Body of pancreas (tissue), 4 donors: Measurements from ENCODE around the gene AKT3. TPM values are rescaled to one million over a fixed set of nuclear protein-coding genes. Genes with fewer than 3 reads are reported as not detected.

Experiments used
- ATAC-seq: fragments of 150-250 bp; one replicate; pipeline ENCODE4 v1.9.1; 2016
- DNase-seq, 4 donors: peaks; one replicate each; pipeline ENCODE4 v3.0.0-alpha.2; 2019
- H3K27ac ChIP-seq, 4 donors: fragments of 200-600 bp; sonication (generic); 1 replicate in 3 of 4; 2 replicates in 1 of 4; pipeline versions ENCODE4 v1.5.1 to v1.6.1; 2016 to 2019; ENCODE audit warnings: mild to moderate bottlenecking in 1 of 4, mixed read lengths in 1 of 4, moderate library complexity in 1 of 4
- H3K27me3 ChIP-seq, 2 donors: fragments of 200-600 bp; sonication (generic); one replicate each; pipeline ENCODE4 v1.6.0; 2016; ENCODE audit warnings: mild to moderate bottlenecking in 1 of 2
- H3K36me3 ChIP-seq, 2 donors: fragments of 200-600 bp; sonication (generic); replicated peaks in 1 of 2; 2 replicates each; pipeline ENCODE4 v1.5.1; 2016; ENCODE audit warnings: low read depth in 2 of 2; ENCODE audit not compliant: insufficient read depth in 1 of 2
- H3K4me1 ChIP-seq: fragments of 200-600 bp; sonication (generic); one replicate; pipeline ENCODE4 v1.6.0; 2016
- H3K4me3 ChIP-seq, 2 donors: fragments of 200-600 bp; sonication (generic); 1 replicate in 1 of 2; 2 replicates in 1 of 2; pipeline ENCODE4 v1.5.1; 2016 to 2019
- H3K9me3 ChIP-seq, 3 donors: fragments of 200-600 bp; sonication (generic); 1 replicate in 2 of 3; 2 replicates in 1 of 3; pipeline ENCODE4 v1.5.1; 2016
- POLR2A ChIP-seq, 3 donors: fragments of 450-650 bp; IDR thresholded peaks; one replicate each; pipeline ENCODE4 v1.6.1; 2016; ENCODE audit warnings: antibody characterized with exemption in 3 of 3, mild to moderate bottlenecking in 2 of 3
- WGBS, 2 donors: methylation state at CpG; one replicate each; pipeline ENCODE4 v1.1.5; 2017; 5-methylcytosine and 5-hydroxymethylcytosine counted together
- intact Hi-C: fragments of 100-400 bp; cut with DNase I; formaldehyde crosslinking; loops from one replicate; pipeline ENCODE4 v1.15.1; 2023
- total RNA-seq, 2 donors: library from RNA; depleted of rRNA; stranded (reverse); fragments of >200 nt; gene quantifications; one replicate each; pipeline ENCODE4 v1.1.0, GENCODE V29; 2016
- TF ChIP-seq, protein P1 (sequence below), 7 experiments: fragments of 450-650 bp in 4 of 7; fragments of 200-600 bp in 3 of 7; sonication (generic) in 3 of 7; IDR thresholded peaks; one replicate each; pipeline ENCODE4 v1.5.1; 2016 to 2019; ENCODE audit warnings: antibody characterized with exemption in 7 of 7

Gene AKT3
- total RNA-seq, 2 donors from 2014 or later: 14.0 to 24.7 TPM

GRCh38 chr1:243548516-243548915 lies 301.5 kb downstream of the AKT3 start:
- Histone ChIP-seq H3K27me3 (no peaks in the 10 kb centered on the region), H3K4me3 (no peak overlapping the region), H3K4me1 (no peaks in the 10 kb centered on the region), H3K27ac (no peak overlapping the region), H3K36me3 (no peaks in the 10 kb centered on the region), H3K9me3 (no peaks in the 10 kb centered on the region)
- intact Hi-C loops: no loop called here
- ATAC-seq: no peak
- TF ChIP-seq, protein P1, sequence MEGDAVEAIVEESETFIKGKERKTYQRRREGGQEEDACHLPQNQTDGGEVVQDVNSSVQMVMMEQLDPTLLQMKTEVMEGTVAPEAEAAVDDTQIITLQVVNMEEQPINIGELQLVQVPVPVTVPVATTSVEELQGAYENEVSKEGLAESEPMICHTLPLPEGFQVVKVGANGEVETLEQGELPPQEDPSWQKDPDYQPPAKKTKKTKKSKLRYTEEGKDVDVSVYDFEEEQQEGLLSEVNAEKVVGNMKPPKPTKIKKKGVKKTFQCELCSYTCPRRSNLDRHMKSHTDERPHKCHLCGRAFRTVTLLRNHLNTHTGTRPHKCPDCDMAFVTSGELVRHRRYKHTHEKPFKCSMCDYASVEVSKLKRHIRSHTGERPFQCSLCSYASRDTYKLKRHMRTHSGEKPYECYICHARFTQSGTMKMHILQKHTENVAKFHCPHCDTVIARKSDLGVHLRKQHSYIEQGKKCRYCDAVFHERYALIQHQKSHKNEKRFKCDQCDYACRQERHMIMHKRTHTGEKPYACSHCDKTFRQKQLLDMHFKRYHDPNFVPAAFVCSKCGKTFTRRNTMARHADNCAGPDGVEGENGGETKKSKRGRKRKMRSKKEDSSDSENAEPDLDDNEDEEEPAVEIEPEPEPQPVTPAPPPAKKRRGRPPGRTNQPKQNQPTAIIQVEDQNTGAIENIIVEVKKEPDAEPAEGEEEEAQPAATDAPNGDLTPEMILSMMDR (IDR thresholded peaks at IDR 0.05): no peak
- no peak for TF ChIP-seq POLR2A (IDR thresholded peaks at IDR 0.05)
- no peak for DNase-seq
- 79 to 97% methylated on average over 1 of the region's 1 CpG for WGBS, 2 donors

DNA sequence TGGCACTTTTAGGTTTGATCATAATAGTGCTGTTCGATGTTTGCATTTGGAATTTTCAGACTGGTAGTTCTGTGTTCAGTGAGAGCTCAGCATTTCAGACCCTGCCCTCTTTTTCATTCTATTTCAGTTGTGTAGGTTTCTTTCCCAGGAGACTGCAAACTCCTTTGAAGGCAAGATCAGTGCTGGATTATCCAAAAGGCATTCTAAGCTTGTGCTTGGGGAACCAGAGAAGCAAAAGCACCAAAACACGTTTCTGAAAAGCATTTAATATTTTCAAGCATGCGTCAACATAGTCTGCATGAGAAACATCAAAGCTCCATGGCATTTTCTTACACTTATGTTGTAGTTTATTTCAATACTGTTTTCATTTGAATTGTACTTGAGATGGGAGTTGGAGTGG lies 302.2 kb downstream of the AKT3 start:
- ATAC-seq: no peak
- TF ChIP-seq, protein P1 (IDR thresholded peaks at IDR 0.05): no peak
- no peak for TF ChIP-seq POLR2A (IDR thresholded peaks at IDR 0.05)
- intact Hi-C loops: no loop called here
- no peaks in the 10 kb centered on the region for H3K27me3 ChIP-seq
- no peaks in the 10 kb centered on the region for H3K4me1 ChIP-seq
- no peaks in the 10 kb centered on the region for H3K36me3 ChIP-seq
- DNase-seq: no peak
- no peak overlapping the region for H3K27ac ChIP-seq
- no peak overlapping the region for H3K4me3 ChIP-seq
- no peaks in the 10 kb centered on the region for H3K9me3 ChIP-seq
- WGBS, 2 donors: 78% methylated on average over 3 of the region's 3 CpGs

GRCh38 chr1:243546457-243546856 lies 303.6 kb downstream of the AKT3 start:
- TF ChIP-seq, protein P1 (IDR thresholded peaks at IDR 0.05): no peak
- no peak for TF ChIP-seq POLR2A (IDR thresholded peaks at IDR 0.05)
- Histone ChIP-seq H3K4me3 (no peak overlapping the region), H3K9me3 (no peaks in the 10 kb centered on the region), H3K27ac (no peak overlapping the region), H3K4me1 (no peaks in the 10 kb centered on the region), H3K27me3 (no peaks in the 10 kb centered on the region), H3K36me3 (no peaks in the 10 kb centered on the region)
- DNase-seq (no peak), ATAC-seq (no peak)
- WGBS, 2 donors: 0% methylated on average over 1 of the region's 1 CpG
- intact Hi-C loops: no loop called here

- no peak overlapping the region for H3K4me3 ChIP-seq
- ATAC-seq (no peak), DNase-seq (no peak)
- no peaks in the 10 kb centered on the region for H3K4me1 ChIP-seq
- no peaks in the 10 kb centered on the region for H3K27me3 ChIP-seq
- TF ChIP-seq, protein P1 (IDR thresholded peaks at IDR 0.05): no peak
- TF ChIP-seq POLR2A (IDR thresholded peaks at IDR 0.05): no peak
- 80 to 83% methylated on average over 2 of the region's 2 CpGs for WGBS, 2 donors
- H3K36me3 ChIP-seq: no peaks in the 10 kb centered on the region
- H3K9me3 ChIP-seq: no peaks in the 10 kb centered on the region
- no peak overlapping the region for H3K27ac ChIP-seq
- intact Hi-C loops: no loop called here
Measured at GRCh38 chr1:243543501-243543900, 306.5 kb downstream of the AKT3 start.

DNA sequence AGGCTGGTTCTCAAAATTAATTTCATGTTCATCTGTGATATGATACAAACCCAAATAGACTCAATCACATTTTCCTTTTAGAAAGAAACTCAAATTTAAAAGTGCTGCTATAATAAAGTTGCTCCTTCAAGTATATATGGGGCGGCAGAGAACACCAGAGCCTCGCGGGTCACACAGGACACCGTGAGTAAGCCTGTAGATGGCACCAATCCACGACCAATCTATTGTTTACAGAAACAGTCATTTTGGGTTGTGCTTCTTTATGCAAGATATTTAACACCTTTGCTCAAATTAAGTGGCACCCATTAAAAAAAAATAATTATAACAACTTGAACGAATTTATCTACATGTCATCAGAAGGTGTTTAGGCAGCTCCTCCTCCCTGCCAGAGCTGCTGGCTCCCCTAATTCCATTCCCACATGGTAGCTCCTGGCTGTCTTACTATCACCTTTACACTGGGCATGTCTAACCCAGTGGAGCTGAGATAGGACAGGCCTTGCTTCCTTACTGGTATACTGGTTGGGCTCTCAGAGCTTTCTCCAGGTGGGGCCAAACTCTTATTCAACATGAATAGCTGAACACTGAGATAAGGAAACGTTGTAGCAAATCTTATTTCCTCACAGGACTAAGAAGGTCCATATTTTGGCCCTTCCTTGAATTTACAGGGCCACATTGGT lies 307.2 kb downstream of the AKT3 start:
- ATAC-seq (no peak), DNase-seq (no peak)
- intact Hi-C loops: no loop called here
- Histone ChIP-seq H3K9me3 (no peaks in the 10 kb centered on the region), H3K27me3 (no peaks in the 10 kb centered on the region), H3K27ac (no peak overlapping the region), H3K36me3 (no peaks in the 10 kb centered on the region), H3K4me3 (no peak overlapping the region), H3K4me1 (no peaks in the 10 kb centered on the region)
- WGBS, 2 donors: 69 to 71% methylated on average over 7 of the region's 7 CpGs
- TF ChIP-seq, protein P1 (IDR thresholded peaks at IDR 0.05): no peak
- TF ChIP-seq POLR2A (IDR thresholded peaks at IDR 0.05): no peak
